Measurements from ENCODE around the gene ZNF593OS. TPM values are rescaled to one million over a fixed set of nuclear protein-coding genes. Genes with fewer than 3 reads are reported as not detected.
A peak's percentile ranks its signal among the peaks of the same experiment; 100 is the strongest.

ZNF593OS gene
- polyA plus RNA-seq, 1 donor = 1.2 TPM

DNA sequence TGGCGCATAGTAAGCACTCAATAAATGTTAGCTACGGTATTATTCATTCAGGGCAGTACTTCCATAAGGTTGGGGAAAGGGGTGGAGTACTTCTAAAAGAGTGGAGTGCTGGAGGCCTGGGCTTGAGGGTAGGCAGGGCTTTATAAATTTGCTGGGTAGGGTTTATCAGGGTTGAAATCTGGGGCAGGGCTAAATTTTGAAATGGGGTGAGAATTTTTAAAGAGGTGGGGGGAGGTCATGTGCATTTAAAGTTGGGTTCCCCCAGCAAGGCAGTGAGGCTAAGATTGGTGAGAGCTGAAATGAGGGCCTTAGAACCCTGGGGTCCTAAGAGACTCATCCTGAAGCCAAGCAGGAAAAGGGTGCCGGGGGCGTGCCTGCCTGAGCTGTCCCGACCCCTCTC lies 28.8 kb upstream of the ZNF593OS start:
- Histone ChIP-seq H3K9me3 (ENCODE audit: control insufficient read depth, low read depth, low read length) (no peaks in the 10 kb centered on the region), H3K4me1 (ENCODE audit: control insufficient read depth, insufficient read depth, low read length) (peaks cover 5% of the 10 kb centered on the region), H3K27me3 (ENCODE audit: control insufficient read depth, insufficient read depth, low read length) (peaks cover 15% of the 10 kb centered on the region), H3K36me3 (ENCODE audit: control insufficient read depth, insufficient read depth, low read length) (no peaks in the 10 kb centered on the region), H3K4me3 (ENCODE audit: low read length) (no peak overlapping the region), H3K27ac (ENCODE audit: low read length) (no peak overlapping the region)
- DNase-seq = no peak
- no CpG with 5 or more reads among the region's 5 CpGs for WGBS (ENCODE audit: insufficient coverage, low lambda C conversion rate)

DNA sequence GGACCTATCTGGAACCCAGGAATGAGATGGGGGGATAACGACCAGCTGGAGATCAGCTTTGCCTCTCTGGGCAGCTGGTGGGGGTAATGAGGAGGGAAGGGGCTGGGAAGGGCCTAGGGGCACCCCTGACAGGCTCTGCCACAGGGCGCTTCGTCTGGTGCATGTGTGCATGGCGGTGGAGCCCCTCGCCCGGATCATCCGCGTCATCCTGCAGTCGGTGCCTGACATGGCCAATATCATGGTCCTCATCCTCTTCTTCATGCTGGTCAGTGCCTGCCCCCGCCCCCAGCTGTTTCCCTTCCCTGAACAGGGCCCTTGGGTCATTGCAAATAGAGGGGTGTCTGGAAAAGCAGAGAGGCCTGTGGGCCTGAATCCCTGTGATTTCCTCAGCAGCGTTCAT lies 26.2 kb upstream of the ZNF593OS start:
- no CpG with 5 or more reads among the region's 11 CpGs for WGBS (ENCODE audit: insufficient coverage, low lambda C conversion rate)
- Histone ChIP-seq H3K4me3 (ENCODE audit: low read length) (no peak overlapping the region), H3K27me3 (ENCODE audit: control insufficient read depth, insufficient read depth, low read length) (peaks cover 9% of the 10 kb centered on the region), H3K27ac (ENCODE audit: low read length) (no peak overlapping the region), H3K4me1 (ENCODE audit: control insufficient read depth, insufficient read depth, low read length) (peaks cover 5% of the 10 kb centered on the region), H3K9me3 (ENCODE audit: control insufficient read depth, low read depth, low read length) (no peaks in the 10 kb centered on the region), H3K36me3 (ENCODE audit: control insufficient read depth, insufficient read depth, low read length) (no peaks in the 10 kb centered on the region)
- DNase-seq = no peak

DNA sequence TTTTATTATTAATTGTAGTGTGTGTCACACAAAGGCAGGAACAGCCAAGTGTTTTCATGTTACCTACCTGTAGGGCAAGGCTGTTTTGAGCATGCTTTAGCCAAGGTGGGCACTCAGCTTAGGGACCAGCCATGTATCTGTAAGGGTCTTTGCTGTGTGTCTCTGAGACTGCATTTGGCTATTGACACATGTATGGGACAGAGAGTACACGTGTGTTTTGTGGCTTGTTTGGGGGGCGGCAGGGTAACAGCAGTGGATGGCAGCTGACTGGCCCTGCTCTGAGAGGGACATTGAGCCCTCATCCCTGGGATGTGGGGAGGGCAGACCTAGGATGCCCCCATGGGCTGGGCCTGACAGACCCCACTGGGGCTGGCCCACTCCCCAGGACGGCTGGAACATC lies 25.7 kb upstream of the ZNF593OS start:
- Histone ChIP-seq H3K9me3 (ENCODE audit: control insufficient read depth, low read depth, low read length) (no peaks in the 10 kb centered on the region), H3K27me3 (ENCODE audit: control insufficient read depth, insufficient read depth, low read length) (peaks cover 5% of the 10 kb centered on the region), H3K36me3 (ENCODE audit: control insufficient read depth, insufficient read depth, low read length) (no peaks in the 10 kb centered on the region), H3K4me1 (ENCODE audit: control insufficient read depth, insufficient read depth, low read length) (peaks cover 5% of the 10 kb centered on the region), H3K27ac (ENCODE audit: low read length) (no peak overlapping the region), H3K4me3 (ENCODE audit: low read length) (no peak overlapping the region)
- DNase-seq = no peak
- WGBS (ENCODE audit: insufficient coverage, low lambda C conversion rate) = no CpG with 5 or more reads among the region's 3 CpGs

DNA sequence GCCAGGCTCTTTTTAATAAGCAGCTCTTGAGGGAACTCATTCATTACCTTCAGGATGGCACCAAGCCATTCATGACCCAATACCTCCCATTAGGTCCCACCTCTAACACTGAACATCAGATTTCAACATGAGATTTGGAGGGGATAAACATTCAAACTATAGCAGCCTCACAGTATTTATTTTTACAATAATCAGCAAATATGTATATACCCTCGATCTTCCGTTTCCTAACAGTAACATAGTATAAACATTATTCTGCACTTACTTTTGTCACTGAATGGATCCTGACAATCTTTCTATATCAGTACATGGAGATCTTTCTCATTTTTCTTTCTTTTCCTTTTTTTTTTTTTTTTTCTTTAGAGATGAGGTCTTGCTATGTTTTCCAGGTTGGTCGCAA lies 24.2 kb upstream of the ZNF593OS start:
- H3K9me3 ChIP-seq (ENCODE audit: control insufficient read depth, low read depth, low read length) = no peaks in the 10 kb centered on the region
- H3K4me1 ChIP-seq (ENCODE audit: control insufficient read depth, insufficient read depth, low read length) = no peaks in the 10 kb centered on the region
- H3K27ac ChIP-seq (ENCODE audit: low read length) = no peak overlapping the region
- no peaks in the 10 kb centered on the region for H3K36me3 ChIP-seq (ENCODE audit: control insufficient read depth, insufficient read depth, low read length)
- H3K4me3 ChIP-seq (ENCODE audit: low read length) = no peak overlapping the region
- H3K27me3 ChIP-seq (ENCODE audit: control insufficient read depth, insufficient read depth, low read length) = peaks cover 2% of the 10 kb centered on the region
- WGBS (ENCODE audit: insufficient coverage, low lambda C conversion rate) = 95% methylated on average over 2 of the region's 3 CpGs
- no peak for DNase-seq

DNA sequence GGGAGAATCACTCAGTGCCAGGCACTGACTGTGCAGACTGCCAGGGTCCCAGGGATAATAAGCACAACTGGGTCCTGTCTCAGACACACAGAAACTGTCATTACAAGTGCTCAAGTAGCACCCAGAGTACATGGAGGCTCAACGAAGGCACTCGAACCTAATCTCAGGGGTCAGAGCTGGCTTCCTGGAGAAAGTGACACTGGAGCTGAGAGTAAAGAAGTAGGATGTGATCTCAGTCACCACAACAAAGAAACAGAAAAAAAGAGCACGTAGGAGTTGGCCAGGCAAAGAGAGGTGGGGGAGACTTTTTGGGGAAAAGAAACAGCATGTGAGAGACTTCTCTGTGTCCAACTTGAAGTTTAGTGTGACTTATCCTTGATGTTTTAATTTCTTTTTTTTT lies 20.1 kb upstream of the ZNF593OS start:
- Histone ChIP-seq H3K27me3 (ENCODE audit: control insufficient read depth, insufficient read depth, low read length) (no peaks in the 10 kb centered on the region), H3K4me1 (ENCODE audit: control insufficient read depth, insufficient read depth, low read length) (no peaks in the 10 kb centered on the region), H3K27ac (ENCODE audit: low read length) (no peak overlapping the region), H3K4me3 (ENCODE audit: low read length) (no peak overlapping the region), H3K36me3 (ENCODE audit: control insufficient read depth, insufficient read depth, low read length) (peaks cover 26% of the 10 kb centered on the region), H3K9me3 (ENCODE audit: control insufficient read depth, low read depth, low read length) (no peaks in the 10 kb centered on the region)
- DNase-seq = no peak
- no CpG with 5 or more reads among the region's 3 CpGs for WGBS (ENCODE audit: insufficient coverage, low lambda C conversion rate)

DNA sequence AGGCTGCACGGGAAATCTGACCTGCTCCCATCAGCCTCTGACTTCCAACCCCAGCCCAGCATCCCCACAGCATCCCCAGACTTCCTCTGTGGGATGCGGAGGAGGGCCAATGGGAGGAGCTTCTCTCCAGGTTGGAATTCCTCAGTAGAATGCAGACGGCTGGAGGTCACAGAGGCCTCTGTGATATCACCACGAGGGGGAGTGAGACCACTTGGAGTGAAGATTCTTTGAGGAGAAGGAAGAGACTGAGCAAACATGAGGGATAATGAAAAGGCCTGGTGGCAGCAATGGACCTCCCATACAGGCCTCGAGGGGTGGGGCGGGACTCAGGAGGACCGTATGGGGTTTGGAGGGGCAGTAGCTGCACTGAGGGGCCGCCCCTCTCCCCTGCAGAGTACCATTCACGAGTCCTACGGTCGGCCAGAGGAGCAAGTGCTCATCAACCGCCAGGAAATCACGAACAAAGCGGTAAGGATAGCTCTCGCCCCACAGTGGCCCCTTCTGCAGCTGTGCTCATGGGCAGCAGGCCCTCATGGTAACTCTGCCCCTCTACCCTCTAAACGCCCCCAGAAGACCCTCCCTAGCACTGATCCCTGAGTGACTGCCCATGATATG lies 18.8 kb upstream of the ZNF593OS start, which contains the start of gene CATSPER4:
Gene CATSPER4 (plus strand): TSS at position 230 of the 615 bp plus-strand sequence. CDS start 26 bp downstream, at position 256.
- no peak within 1 kb of the TSS for H3K27ac ChIP-seq (ENCODE audit: low read length)
- WGBS (ENCODE audit: insufficient coverage, low lambda C conversion rate) = no CpG with 5 or more reads among the region's 16 CpGs

DNA sequence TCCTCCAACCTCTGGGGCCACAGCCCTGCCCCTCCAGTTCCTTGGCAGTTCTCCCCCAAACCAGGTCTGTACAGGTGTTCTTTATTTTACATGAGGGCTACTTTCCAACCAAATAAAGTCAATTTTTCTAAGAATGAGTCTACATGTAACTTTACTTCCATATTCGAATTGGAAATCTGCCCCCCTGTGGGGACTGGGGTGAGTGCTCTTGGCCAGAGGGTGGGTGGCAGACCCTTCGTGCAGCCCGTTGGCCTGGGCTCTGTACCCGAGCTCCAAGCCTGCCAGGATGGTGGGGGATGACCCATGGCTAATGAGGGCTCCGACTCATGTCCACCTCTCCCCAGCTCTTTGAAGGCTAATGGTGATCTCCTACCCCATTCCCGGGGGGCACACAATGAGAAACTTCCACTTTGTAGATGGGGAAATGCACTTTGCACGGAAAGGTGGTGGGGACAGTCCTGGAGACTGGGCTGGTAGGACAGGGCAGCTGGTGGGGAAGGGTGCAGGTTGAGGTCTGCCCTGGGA lies 18.2 kb upstream of the ZNF593OS start:
- H3K4me3 ChIP-seq (ENCODE audit: low read length) = no peak overlapping the region
- H3K36me3 ChIP-seq (ENCODE audit: control insufficient read depth, insufficient read depth, low read length) = peaks cover 29% of the 10 kb centered on the region
- WGBS (ENCODE audit: insufficient coverage, low lambda C conversion rate) = no CpG with 5 or more reads among the region's 7 CpGs
- no peak for DNase-seq
- H3K27me3 ChIP-seq (ENCODE audit: control insufficient read depth, insufficient read depth, low read length) = no peaks in the 10 kb centered on the region
- no peaks in the 10 kb centered on the region for H3K4me1 ChIP-seq (ENCODE audit: control insufficient read depth, insufficient read depth, low read length)
- H3K9me3 ChIP-seq (ENCODE audit: control insufficient read depth, low read depth, low read length) = no peaks in the 10 kb centered on the region
- no peak overlapping the region for H3K27ac ChIP-seq (ENCODE audit: low read length)

More for the DNA sequence above, 18.8 kb upstream of the ZNF593OS start, which contains the start of gene CATSPER4:
- no peaks in the 10 kb centered on the region for H3K4me1 ChIP-seq (ENCODE audit: control insufficient read depth, insufficient read depth, low read length)
- H3K4me3 ChIP-seq (ENCODE audit: low read length) = no peak within 1 kb of the TSS
- H3K27me3 ChIP-seq (ENCODE audit: control insufficient read depth, insufficient read depth, low read length) = no peaks in the 10 kb centered on the region
- DNase-seq = peak in 1 of 2 donors; percentile 25
- H3K9me3 ChIP-seq (ENCODE audit: control insufficient read depth, low read depth, low read length) = no peaks in the 10 kb centered on the region
- peaks cover 29% of the 10 kb centered on the region for H3K36me3 ChIP-seq (ENCODE audit: control insufficient read depth, insufficient read depth, low read length)

DNA sequence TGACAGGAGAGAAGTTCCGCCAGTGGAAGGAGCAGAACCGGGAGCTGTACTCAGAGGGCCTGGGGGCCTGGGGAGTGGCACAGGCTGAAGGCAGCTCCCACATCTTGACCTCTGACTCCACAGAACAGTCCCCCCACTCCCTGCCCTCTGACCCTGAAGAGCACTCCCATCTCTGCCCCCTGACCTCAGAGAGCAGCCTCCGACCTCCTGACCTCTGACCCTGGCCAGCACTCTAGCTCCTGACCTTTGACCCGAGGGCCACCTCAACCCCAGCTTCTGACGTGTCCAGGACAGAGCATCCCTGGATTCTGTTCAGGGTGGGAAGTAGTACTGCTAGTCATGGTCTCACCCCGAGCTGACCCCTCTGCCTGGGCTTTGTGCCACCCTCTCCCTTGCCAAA lies 17.7 kb upstream of the ZNF593OS start:
- H3K9me3 ChIP-seq (ENCODE audit: control insufficient read depth, low read depth, low read length) = no peaks in the 10 kb centered on the region
- no peak for DNase-seq
- H3K36me3 ChIP-seq (ENCODE audit: control insufficient read depth, insufficient read depth, low read length) = peaks cover 30% of the 10 kb centered on the region
- no peaks in the 10 kb centered on the region for H3K27me3 ChIP-seq (ENCODE audit: control insufficient read depth, insufficient read depth, low read length)
- no peak overlapping the region for H3K4me3 ChIP-seq (ENCODE audit: low read length)
- H3K4me1 ChIP-seq (ENCODE audit: control insufficient read depth, insufficient read depth, low read length) = no peaks in the 10 kb centered on the region
- no peak overlapping the region for H3K27ac ChIP-seq (ENCODE audit: low read length)
- no CpG with 5 or more reads among the region's 6 CpGs for WGBS (ENCODE audit: insufficient coverage, low lambda C conversion rate)

DNA sequence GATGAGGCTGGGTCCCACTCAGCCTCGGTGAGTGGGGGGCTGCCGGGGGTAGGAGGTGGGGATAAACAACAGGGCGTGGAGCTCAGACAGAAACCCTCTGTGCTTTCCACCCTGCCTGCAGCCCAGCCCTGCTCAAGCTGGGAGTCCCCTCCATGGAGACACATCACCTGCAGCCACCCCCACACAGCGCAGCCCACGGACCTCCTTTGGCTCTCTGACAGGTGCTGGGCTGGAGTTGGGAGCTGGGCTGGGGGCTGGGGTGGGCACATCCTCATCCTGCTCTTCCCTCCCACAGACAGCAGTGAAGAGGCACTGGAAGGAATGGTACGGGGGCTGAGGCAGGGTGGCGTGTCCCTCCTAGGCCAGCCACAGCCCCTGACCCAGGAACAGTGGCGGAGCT lies 16.8 kb upstream of the ZNF593OS start:
- Histone ChIP-seq H3K36me3 (ENCODE audit: control insufficient read depth, insufficient read depth, low read length) (peaks cover 37% of the 10 kb centered on the region), H3K27ac (ENCODE audit: low read length) (no peak overlapping the region), H3K4me1 (ENCODE audit: control insufficient read depth, insufficient read depth, low read length) (no peaks in the 10 kb centered on the region), H3K27me3 (ENCODE audit: control insufficient read depth, insufficient read depth, low read length) (no peaks in the 10 kb centered on the region), H3K4me3 (ENCODE audit: low read length) (no peak overlapping the region), H3K9me3 (ENCODE audit: control insufficient read depth, low read depth, low read length) (no peaks in the 10 kb centered on the region)
- no CpG with 5 or more reads among the region's 8 CpGs for WGBS (ENCODE audit: insufficient coverage, low lambda C conversion rate)
- DNase-seq = no peak

DNA sequence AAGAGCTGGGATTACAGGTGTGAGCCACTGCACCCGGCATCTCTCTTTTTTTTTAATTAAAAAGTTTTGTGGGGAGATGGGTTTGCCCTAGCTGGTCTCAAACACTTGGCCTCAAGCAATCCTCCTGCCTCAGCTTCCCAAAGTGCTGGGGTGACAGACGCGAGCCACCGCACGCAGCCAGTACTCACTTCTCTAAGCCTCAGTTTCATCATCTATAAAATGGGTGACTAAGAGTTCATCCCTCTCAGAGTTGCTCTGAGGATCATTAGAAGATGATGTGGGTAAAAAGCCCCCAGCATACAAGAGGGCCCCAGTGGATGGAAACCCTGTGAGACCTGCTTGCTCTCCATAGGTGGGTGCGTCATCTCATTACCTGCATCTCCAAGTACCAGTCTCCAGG lies 16.2 kb upstream of the ZNF593OS start:
- Histone ChIP-seq H3K9me3 (ENCODE audit: control insufficient read depth, low read depth, low read length) (no peaks in the 10 kb centered on the region), H3K27me3 (ENCODE audit: control insufficient read depth, insufficient read depth, low read length) (no peaks in the 10 kb centered on the region), H3K4me1 (ENCODE audit: control insufficient read depth, insufficient read depth, low read length) (no peaks in the 10 kb centered on the region), H3K27ac (ENCODE audit: low read length) (no peak overlapping the region), H3K36me3 (ENCODE audit: control insufficient read depth, insufficient read depth, low read length) (peaks cover 43% of the 10 kb centered on the region), H3K4me3 (ENCODE audit: low read length) (no peak overlapping the region)
- no CpG with 5 or more reads among the region's 6 CpGs for WGBS (ENCODE audit: insufficient coverage, low lambda C conversion rate)
- DNase-seq = no peak

DNA sequence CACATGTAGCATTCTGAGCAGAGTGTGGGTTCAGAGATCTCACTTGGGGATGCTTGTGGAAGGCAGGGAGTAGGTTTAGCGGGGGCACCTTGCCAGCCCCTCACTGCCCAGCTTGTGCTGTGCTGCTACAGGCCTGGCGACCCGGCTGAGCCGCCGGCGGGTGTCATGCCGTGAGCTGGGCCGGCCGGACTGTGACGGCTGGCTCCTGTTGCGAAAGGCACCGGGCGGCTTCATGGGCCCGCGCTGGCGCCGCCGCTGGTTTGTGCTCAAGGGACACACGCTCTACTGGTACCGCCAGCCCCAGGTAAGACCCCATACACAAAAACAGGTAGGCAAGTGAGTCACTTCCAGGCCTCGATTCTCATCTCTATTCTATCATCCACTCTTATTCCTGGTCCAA lies 13.3 kb upstream of the ZNF593OS start:
- no peak for DNase-seq
- H3K9me3 ChIP-seq (ENCODE audit: control insufficient read depth, low read depth, low read length) = no peaks in the 10 kb centered on the region
- H3K36me3 ChIP-seq (ENCODE audit: control insufficient read depth, insufficient read depth, low read length) = peaks cover 66% of the 10 kb centered on the region
- no peak overlapping the region for H3K27ac ChIP-seq (ENCODE audit: low read length)
- H3K4me3 ChIP-seq (ENCODE audit: low read length) = no peak overlapping the region
- WGBS (ENCODE audit: insufficient coverage, low lambda C conversion rate) = no CpG with 5 or more reads among the region's 21 CpGs
- no peaks in the 10 kb centered on the region for H3K4me1 ChIP-seq (ENCODE audit: control insufficient read depth, insufficient read depth, low read length)
- no peaks in the 10 kb centered on the region for H3K27me3 ChIP-seq (ENCODE audit: control insufficient read depth, insufficient read depth, low read length)

All from large intestine (tissue), 3 donors.